Measurements from ENCODE around the gene SEPTIN8. TPM values are rescaled to one million over a fixed set of nuclear protein-coding genes. Genes with fewer than 3 reads are reported as not detected.
A peak's percentile ranks its signal among the peaks of the same experiment; 100 is the strongest.

SEPTIN8 gene
- total and polyA plus RNA-seq, 2 of the 8 experiments (the other 6 are each of a cell fraction or from before 2014, with no cell fraction given) = 21.2 to 33.0 TPM

GRCh38 chr5:132754947-132755346 lies 22.1 kb downstream of the SEPTIN8 start:
- peak in 1 of 2 experiments; percentile 42 for DNase-seq (ENCODE audit: low read depth in 1 of 2, low spot score in 2 of 2)

More at GRCh38 chr5:132754947-132755346, 22.1 kb downstream of the SEPTIN8 start:
- Histone ChIP-seq H2BK120ac (replicated peaks; ENCODE audit: low read depth, low read length) (no peak overlapping the region), H2AK5ac (ENCODE audit: low read depth, low read length) (no peak overlapping the region), H2BK12ac (ENCODE audit: low read depth, low read length) (no peak overlapping the region), H3K36me3 (ENCODE audit: control insufficient read depth in 2 of 4, insufficient read depth in 4 of 4, low read length in 3 of 4) (no peaks in the 10 kb centered on the region; a peak in 1 of 8 replicates), H3K9me3 (ENCODE audit: insufficient read depth in 2 of 2, low read depth in 1 of 2, low read length in 1 of 2) (no peaks in the 10 kb centered on the region), H3K27me3 (replicated peaks in 1 of 4; ENCODE audit: control insufficient read depth in 3 of 4, extremely low read depth in 1 of 4, insufficient read depth in 3 of 4, low read length in 3 of 4) (peaks cover 0 to 4% (median 0%) of the 10 kb centered on the region in 4 experiments; a peak in 2 of 7 replicates), H2BK15ac (ENCODE audit: low read length) (no peak overlapping the region), H3K79me2 (ENCODE audit: control insufficient read depth in 1 of 2, insufficient read depth in 2 of 2, low read length in 2 of 2) (no peaks in the 10 kb centered on the region), H3K23ac (ENCODE audit: insufficient read length) (no peak overlapping the region), H3K18ac (ENCODE audit: extremely low read depth, low read length) (0 out of 2 replicates have a peak overlapping the region, but pooled peaks have one; percentile 4), H3K4me1 (replicated peaks in 1 of 4; ENCODE audit: control insufficient read depth in 3 of 4, insufficient read depth in 4 of 4, low read length in 3 of 4) (peaks cover 0 to 6% (median 3%) of the 10 kb centered on the region in 4 experiments; a peak in 3 of 7 replicates), H4K8ac (ENCODE audit: extremely low read depth, insufficient read depth, low read length) (no peak overlapping the region), H2BK20ac (ENCODE audit: low read length) (no peak overlapping the region), H4K91ac (replicated peaks; ENCODE audit: insufficient read length, low read length) (no peak overlapping the region), H3K23me2 (ENCODE audit: low read depth, low read length) (no peaks in the 10 kb centered on the region), H2AFZ (ENCODE audit: low read length) (no peak overlapping the region), H3K14ac (ENCODE audit: insufficient read length) (no peak overlapping the region), H3K27ac (ENCODE audit: low read depth, low read length) (no peak overlapping the region), H2BK5ac (ENCODE audit: low read depth, low read length) (no peak overlapping the region), H3K4ac (replicated peaks; ENCODE audit: insufficient read length, low read depth, low read length) (no peak overlapping the region), H3K4me3 (ENCODE audit: extremely low read depth in 1 of 4, insufficient read depth in 2 of 4, low read depth in 3 of 4, low read length in 4 of 4) (no peak overlapping the region), H4K5ac (ENCODE audit: insufficient read length, low read depth, low read length) (no peak overlapping the region), H3K9ac (replicated peaks in 1 of 4; ENCODE audit: extremely low read depth in 1 of 4, low read depth in 3 of 4, low read length in 3 of 4) (no peak overlapping the region), H3K79me1 (ENCODE audit: low read depth, low read length) (no peaks in the 10 kb centered on the region), H4K20me1 (replicated peaks in 1 of 2; ENCODE audit: control insufficient read depth in 1 of 2, insufficient read depth in 2 of 2, low read length in 2 of 2) (peaks cover 0 to 2% of the 10 kb centered on the region in 2 experiments), H3K4me2 (ENCODE audit: insufficient read depth in 1 of 2, low read depth in 2 of 2, low read length in 2 of 2) (no peak overlapping the region; a peak in 1 of 4 replicates), H3K56ac (replicated peaks; ENCODE audit: insufficient read length, low read depth, low read length) (no peak overlapping the region)
- TF ChIP-seq CBX5 (IDR thresholded peaks at IDR 0.05; ENCODE audit: low read depth, low read length) (no peak), HDAC2 (IDR thresholded peaks at IDR 0.05; ENCODE audit: borderline replicate concordance in 1 of 2, low read depth in 2 of 2, low read length in 2 of 2) (no peak), NANOG (IDR thresholded peaks at IDR 0.05; ENCODE audit: insufficient read depth, low read depth, low read length, poor library complexity, severe bottlenecking) (no peak), SRF (IDR thresholded peaks at IDR 0.05; ENCODE audit: low read depth, low read length) (no peak), BCL11A (IDR thresholded peaks at IDR 0.05; ENCODE audit: low read depth in 2 of 2, low read length in 2 of 2) (no peak), SIX5 (IDR thresholded peaks at IDR 0.05; ENCODE audit: low read depth, low read length) (no peak), HDAC6 (IDR thresholded peaks at IDR 0.05; ENCODE audit: low read depth, low read length) (no peak), RAD21 (IDR thresholded peaks at IDR 0.05 in 1 of 2, conservative IDR thresholded peaks at IDR 0.05 in 1 of 2; ENCODE audit: low read depth in 2 of 2, low read length in 2 of 2) (peak; percentile 39 to 46)
- ChIA-PET POLR2A (ENCODE audit: partially characterized antibody) (interaction anchor here (0.9 to 1.1 kb wide), 4 partner anchors 9 to 68 kb away, joined by 3 to 4 read pairs (median 3); no protein-coding TSS in a partner anchor), CTCF (ENCODE audit: partially characterized antibody) (interaction anchor here (0.7 to 18.2 kb wide), 28 partner anchors 8 to 376 kb away, joined by 3 to 322 read pairs (median 5); partner anchors contain the start of genes CCNI2, KIF3A, SEPTIN8 and SHROOM1)
- FAIRE-seq = no peak

All from H1 (cell line).